Inflammatory macrophage (primary cell): Measurements from ENCODE around the gene FOXO1.

Experiments used
- DNase-seq, 2 donors: peaks; one replicate each; pipeline ENCODE4 v3.0.0-alpha.2; 2020 to 2022

Gene FOXO1

DNA sequence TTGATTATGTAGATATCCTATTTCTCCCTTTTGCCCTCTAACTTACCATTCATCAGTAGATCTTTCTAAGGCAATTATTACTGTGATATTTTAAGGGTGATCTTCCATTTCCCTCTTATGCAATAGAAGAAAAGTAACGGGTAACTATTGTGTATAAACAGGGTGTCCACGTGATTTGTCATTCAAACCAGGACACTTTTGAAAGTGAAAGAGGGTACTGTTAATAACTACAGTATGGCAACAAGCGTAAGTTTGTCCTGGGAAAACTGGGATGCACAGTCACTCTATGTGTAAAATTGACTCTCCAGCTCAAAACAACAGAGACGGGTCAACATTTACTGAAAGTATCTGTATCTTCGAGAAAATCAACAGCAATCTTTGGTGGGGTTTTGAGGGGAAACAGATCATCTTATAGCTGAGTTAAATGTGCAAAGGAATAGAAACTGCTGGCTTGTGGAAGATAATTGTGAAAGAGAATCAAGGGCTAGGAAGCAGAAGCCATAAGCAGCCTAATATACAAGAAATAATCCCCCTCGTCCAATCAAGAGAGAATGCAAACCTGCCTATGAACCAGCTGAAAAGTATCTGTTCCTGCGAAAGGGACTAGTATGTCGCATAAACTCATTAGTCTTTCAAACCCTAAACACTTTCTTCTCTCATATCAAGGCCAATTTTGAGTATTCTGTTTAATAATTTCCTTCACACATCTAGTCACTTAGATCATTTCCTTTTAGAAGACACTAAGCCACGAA, 126.7 kb downstream of the FOXO1 start:
- peak in 1 of 2 donors; percentile 6 for DNase-seq

- DNase-seq = no peak
Observed at GRCh38 chr13:40537146-40537895, 129.1 kb downstream of the FOXO1 start.

DNA sequence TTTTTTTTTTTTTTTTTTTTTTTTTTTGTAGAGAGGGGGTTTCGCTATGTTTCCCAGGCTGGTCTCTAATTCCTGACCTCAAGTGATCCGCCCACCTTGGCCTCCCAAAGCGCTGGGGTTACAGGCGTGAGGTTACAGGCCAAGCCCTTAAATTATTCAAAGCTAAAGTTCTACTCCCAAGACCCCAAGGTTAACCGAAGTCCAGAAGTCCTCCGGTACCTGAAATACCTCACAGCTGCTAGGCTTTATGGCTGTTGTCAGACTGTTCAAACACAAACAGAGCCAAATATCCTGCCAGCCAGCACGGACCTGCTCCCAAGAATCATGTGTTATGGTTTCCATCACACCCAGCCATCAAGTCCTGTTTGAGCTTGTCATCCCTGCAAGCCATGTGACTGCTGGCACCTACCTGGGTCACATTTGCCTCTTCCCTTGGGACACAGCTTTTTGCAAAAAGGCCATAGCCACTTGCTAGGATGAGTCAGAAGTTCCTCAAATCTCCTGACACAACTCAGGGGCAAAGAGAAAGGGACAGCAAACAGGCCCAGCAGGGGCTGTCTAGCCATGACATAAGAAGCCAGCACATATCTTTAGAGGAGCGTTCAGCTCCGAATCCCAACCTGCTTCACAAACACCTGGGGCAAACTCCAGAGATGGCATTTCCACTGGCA, 129.9 kb downstream of the FOXO1 start:
- peak; percentile 8 to 43 for DNase-seq

GRCh38 chr13:40535345-40535836, 131.1 kb downstream of the FOXO1 start:
- DNase-seq = no peak

GRCh38 chr13:40534456-40534855, 132.0 kb downstream of the FOXO1 start:
- DNase-seq = no peak

DNA sequence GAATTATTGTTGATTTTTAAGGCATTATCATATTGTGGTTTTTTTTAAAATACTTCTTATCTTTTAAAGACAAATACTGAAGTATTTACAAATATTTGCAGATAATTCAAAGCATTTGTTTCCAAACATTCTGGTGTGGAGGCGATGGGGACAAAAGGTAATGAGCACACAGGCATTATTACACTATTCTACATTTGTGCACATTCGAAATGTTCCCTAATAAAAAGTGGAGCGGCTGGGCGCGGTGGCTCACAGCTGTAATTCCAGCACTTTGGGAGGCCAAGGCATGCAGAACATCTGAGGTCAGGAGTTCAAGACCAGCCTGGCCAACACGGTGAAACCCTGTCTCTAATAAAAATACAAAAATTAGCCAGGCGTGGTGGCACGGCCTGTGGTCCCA, 133.4 kb downstream of the FOXO1 start:
- DNase-seq = no peak

DNA sequence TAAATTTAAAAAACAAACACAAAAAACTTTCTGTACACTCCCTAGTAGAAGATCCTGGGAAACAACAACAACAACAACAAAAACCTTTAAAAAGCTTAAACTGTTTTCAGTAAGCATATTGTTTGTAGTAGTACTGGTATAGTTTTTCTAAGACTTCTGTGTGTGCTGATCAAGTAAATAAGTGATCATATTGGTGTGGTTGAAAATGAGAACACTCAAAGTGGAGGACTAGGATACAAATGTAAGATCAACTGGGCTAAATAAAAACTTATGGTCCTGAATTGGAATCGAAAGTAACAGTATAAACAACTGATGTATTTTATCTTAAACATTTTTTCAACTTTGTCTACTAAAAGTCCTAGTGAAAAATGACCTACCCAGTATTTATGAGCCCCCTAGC, 135.5 kb downstream of the FOXO1 start:
- DNase-seq = no peak

DNA sequence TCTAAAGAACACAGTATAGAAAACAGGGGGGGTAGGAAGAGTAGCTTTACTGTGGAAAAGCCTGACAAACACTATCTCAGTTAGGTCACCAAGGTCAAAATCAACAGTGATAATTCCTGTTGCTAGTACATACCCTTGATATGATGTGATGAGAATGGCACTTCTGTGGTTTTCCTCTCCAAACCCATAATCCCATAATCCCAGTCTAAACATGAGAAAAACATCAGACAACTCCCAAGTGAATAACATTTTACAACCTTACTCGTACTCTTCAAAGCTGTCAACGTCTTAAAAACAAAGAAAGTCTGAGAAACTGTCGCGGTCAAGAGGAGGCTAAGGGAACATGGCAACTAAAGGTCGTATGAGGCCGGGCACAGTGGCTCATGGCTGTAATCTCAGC, 137.6 kb downstream of the FOXO1 start:
- no peak for DNase-seq

- DNase-seq = no peak
Observed at GRCh38 chr13:40527914-40528313, 138.5 kb downstream of the FOXO1 start.

- no peak for DNase-seq
Observed at GRCh38 chr13:40522282-40522681, 144.2 kb downstream of the FOXO1 start.

GRCh38 chr13:40520916-40521315, 145.5 kb downstream of the FOXO1 start:
- DNase-seq = no peak

GRCh38 chr13:40519637-40520036, 146.8 kb downstream of the FOXO1 start:
- no peak for DNase-seq

GRCh38 chr13:40518481-40518882, 148.0 kb downstream of the FOXO1 start:
- no peak for DNase-seq

- DNase-seq = no peak
Observed at GRCh38 chr13:40517486-40518480, 148.7 kb downstream of the FOXO1 start.

GRCh38 chr13:40515702-40516101, 150.7 kb downstream of the FOXO1 start:
- DNase-seq = no peak

DNA sequence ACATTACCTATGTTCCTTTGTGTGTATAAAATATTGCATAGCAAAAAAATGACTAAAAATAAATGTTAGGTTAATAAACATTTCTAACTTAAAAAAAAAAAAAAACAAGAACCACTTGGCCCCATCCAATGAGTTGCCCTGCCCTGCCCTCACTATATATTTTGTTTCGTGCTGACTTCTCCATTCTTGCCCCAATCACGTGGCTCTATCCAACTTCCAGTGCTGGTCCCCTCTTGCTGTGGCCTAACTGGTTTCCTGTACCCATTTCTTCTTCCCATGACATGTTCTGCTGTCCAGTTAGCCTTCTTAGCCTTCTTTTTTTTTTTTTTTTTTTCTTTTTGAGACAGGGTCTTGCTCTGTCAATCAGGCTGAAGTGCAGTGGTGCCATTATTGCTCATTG, 151.6 kb downstream of the FOXO1 start:
- DNase-seq = peak; percentile 27 to 43

- no peak for DNase-seq
Observed at GRCh38 chr13:40509876-40510275, 156.6 kb downstream of the FOXO1 start.

GRCh38 chr13:40508767-40509342, 157.6 kb downstream of the FOXO1 start:
- no peak for DNase-seq

DNA sequence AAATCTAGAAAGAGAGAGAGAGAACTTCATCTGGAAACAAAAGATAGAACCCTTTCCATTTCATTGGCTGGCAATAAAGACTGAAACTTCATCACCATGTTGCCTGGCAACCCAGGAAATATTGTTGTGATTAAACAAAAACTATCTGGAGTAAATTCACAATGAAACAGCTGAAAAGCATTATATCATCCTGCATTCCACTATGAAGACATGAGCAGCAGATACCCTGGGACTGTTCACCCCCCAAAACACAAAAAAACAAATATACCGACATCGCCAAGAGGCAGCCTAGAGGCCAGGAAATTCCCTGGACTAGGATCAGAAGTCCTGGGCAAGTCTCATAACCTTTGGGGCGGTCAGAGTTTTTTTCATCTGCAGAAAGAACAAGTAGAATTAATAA, 158.3 kb downstream of the FOXO1 start:
- no peak for DNase-seq

- DNase-seq = no peak
Observed at GRCh38 chr13:40506592-40507446, 159.6 kb downstream of the FOXO1 start.
